Activated CD4-positive, alpha-beta memory T cell treated with anti-CD3 and anti-CD28 coated beads for 36 hours (primary cell): ENCODE results near the gene C20orf202. TPM values are rescaled to one million over a fixed set of nuclear protein-coding genes. Genes with fewer than 3 reads are reported as not detected.
"Not testable (repeated sequence)": the region's sequence is repeated elsewhere in the genome, so short reads cannot be mapped to it uniquely, and the experiment has no call there.

Experiments used
- CTCF ChIA-PET: fragments of 350-600 bp; sonication (Branson Sonifier 250); formaldehyde crosslinking; loops from one replicate; lab custom pipeline; 2021; ENCODE audit warnings: antibody characterized with exemption, inconsistent platforms; lab: Charles Lee
- POLR2A ChIA-PET: fragments of 350-600 bp; sonication (Branson Sonifier 250); formaldehyde crosslinking; loops from one replicate; lab custom pipeline; 2021; ENCODE audit warnings: antibody characterized with exemption; lab: Charles Lee
- DNase-seq: peaks from one replicate; pipeline ENCODE4 v3.0.0-alpha.2; 2020
- H3K27ac Mint-ChIP-seq: one replicate; pipeline ENCODE4 v1.8.0; 2021; ENCODE audit warnings: mixed read lengths
- H3K27me3 Mint-ChIP-seq: one replicate; pipeline ENCODE4 v1.8.0; 2021; ENCODE audit warnings: mixed read lengths
- H3K36me3 Mint-ChIP-seq: one replicate; pipeline ENCODE4 v1.8.0; 2021; ENCODE audit warnings: mixed read lengths
- H3K4me1 Mint-ChIP-seq: one replicate; pipeline ENCODE4 v1.8.0; 2021; ENCODE audit warnings: low read depth, mixed read lengths
- H3K4me3 Mint-ChIP-seq: one replicate; pipeline ENCODE4 v1.8.0; 2021; ENCODE audit warnings: mild to moderate bottlenecking, mixed read lengths
- H3K9me3 Mint-ChIP-seq: one replicate; pipeline ENCODE4 v1.8.0; 2021; ENCODE audit warnings: mixed read lengths
- intact Hi-C: fragments of 100-400 bp; cut with micrococcal nuclease; formaldehyde crosslinking; loops from one replicate; pipeline ENCODE4 v1.15.1; 2023
- total RNA-seq, 2 experiments: library from RNA; stranded (reverse); gene quantifications; one replicate each; pipeline ENCODE4 v1.2.3, GENCODE V29; 2021

The C20orf202 gene
- total RNA-seq, 2 experiments from 2014 or later: not detected

GRCh38 chr20:1232286-1233111 is 29.2 kb downstream of the C20orf202 start:
- Mint-ChIP-seq H3K27ac (no peak overlapping the region), H3K4me1 (no peaks in the 10 kb centered on the region), H3K4me3 (no peak overlapping the region), H3K36me3 (no peaks in the 10 kb centered on the region), H3K27me3 (peaks cover 17% of the 10 kb centered on the region), H3K9me3 (no peaks in the 10 kb centered on the region)
- POLR2A ChIA-PET: no interaction called here
- CTCF ChIA-PET: no interaction called here
- intact Hi-C loops: no loop called here
- DNase-seq: no peak

- no peaks in the 10 kb centered on the region for H3K36me3 Mint-ChIP-seq
- H3K9me3 Mint-ChIP-seq: no peaks in the 10 kb centered on the region
- POLR2A ChIA-PET: no interaction called here
- no peak overlapping the region for H3K4me3 Mint-ChIP-seq
- H3K27me3 Mint-ChIP-seq: peaks cover 9% of the 10 kb centered on the region
- no peaks in the 10 kb centered on the region for H3K4me1 Mint-ChIP-seq
- CTCF ChIA-PET: interaction anchor here (1.3 kb wide), 1 partner anchor 196 kb away, joined by 3 read pairs; no protein-coding TSS in a partner anchor
- no peak overlapping the region for H3K27ac Mint-ChIP-seq
- intact Hi-C loops: no loop called here
- DNase-seq: no peak
Observed at GRCh38 chr20:1240549-1240948, 37.3 kb downstream of the C20orf202 start.

GRCh38 chr20:1241456-1241855 is 38.2 kb downstream of the C20orf202 start:
- Mint-ChIP-seq H3K27ac (no peak overlapping the region), H3K4me3 (no peak overlapping the region), H3K9me3 (no peaks in the 10 kb centered on the region), H3K36me3 (no peaks in the 10 kb centered on the region), H3K27me3 (peaks cover 9% of the 10 kb centered on the region), H3K4me1 (no peaks in the 10 kb centered on the region)
- intact Hi-C loops: no loop called here
- no peak for DNase-seq
- ChIA-PET CTCF (interaction anchor here (1.3 kb wide), 1 partner anchor 195 kb away, joined by 3 read pairs; no protein-coding TSS in a partner anchor), POLR2A (no interaction called here)

GRCh38 chr20:1242099-1242498 is 38.8 kb downstream of the C20orf202 start:
- CTCF ChIA-PET: interaction anchor here (1.0 to 1.3 kb wide), 2 partner anchors 14 to 195 kb away, joined by 3 read pairs; no protein-coding TSS in a partner anchor
- intact Hi-C loops: no loop called here
- POLR2A ChIA-PET: no interaction called here
- H3K9me3 Mint-ChIP-seq: no peaks in the 10 kb centered on the region
- H3K27me3 Mint-ChIP-seq: peaks cover 9% of the 10 kb centered on the region
- H3K4me3 Mint-ChIP-seq: no peak overlapping the region
- H3K36me3 Mint-ChIP-seq: no peaks in the 10 kb centered on the region
- H3K27ac Mint-ChIP-seq: no peak overlapping the region
- no peaks in the 10 kb centered on the region for H3K4me1 Mint-ChIP-seq
- no peak for DNase-seq

DNA sequence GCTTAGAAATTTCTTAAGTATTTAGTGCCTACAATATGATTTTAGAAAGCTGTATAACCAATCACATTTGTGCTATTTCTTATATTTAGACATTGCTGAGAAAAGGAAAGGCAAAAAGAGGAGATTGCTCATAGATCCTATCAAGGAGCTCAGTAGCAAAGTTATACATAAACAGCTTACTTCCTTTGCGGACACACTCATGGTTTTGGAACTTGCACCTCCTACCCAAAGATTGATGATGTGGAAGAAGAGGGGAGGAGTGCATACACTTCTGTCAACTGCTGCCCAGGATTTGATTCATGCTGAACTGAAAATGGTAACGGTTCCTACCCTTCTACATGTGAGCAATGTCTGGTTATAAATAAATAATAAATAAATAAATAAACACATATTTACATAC is 39.3 kb downstream of the C20orf202 start:
- DNase-seq: no peak
- intact Hi-C loops: no loop called here
- H3K27me3 Mint-ChIP-seq: peaks cover 9% of the 10 kb centered on the region
- no peak overlapping the region for H3K4me3 Mint-ChIP-seq
- H3K4me1 Mint-ChIP-seq: no peaks in the 10 kb centered on the region
- H3K36me3 Mint-ChIP-seq: no peaks in the 10 kb centered on the region
- no peak overlapping the region for H3K27ac Mint-ChIP-seq
- no peaks in the 10 kb centered on the region for H3K9me3 Mint-ChIP-seq
- CTCF ChIA-PET: interaction anchor here (1.0 kb wide), 1 partner anchor 15 kb away, joined by 3 read pairs; no protein-coding TSS in a partner anchor
- POLR2A ChIA-PET: no interaction called here

GRCh38 chr20:1245578-1245977 is 42.3 kb downstream of the C20orf202 start:
- Mint-ChIP-seq H3K36me3 (no peaks in the 10 kb centered on the region), H3K4me3 (no peak overlapping the region), H3K9me3 (peaks cover 2% of the 10 kb centered on the region), H3K4me1 (no peaks in the 10 kb centered on the region), H3K27me3 (peaks cover 3% of the 10 kb centered on the region), H3K27ac (no peak overlapping the region)
- intact Hi-C loops: no loop called here
- DNase-seq: no peak
- POLR2A ChIA-PET: no interaction called here
- CTCF ChIA-PET: no interaction called here

GRCh38 chr20:1247689-1248088 is 44.4 kb downstream of the C20orf202 start:
- Mint-ChIP-seq H3K4me3 (no peak overlapping the region), H3K4me1 (peaks cover 6% of the 10 kb centered on the region), H3K27ac (no peak overlapping the region), H3K9me3 (peaks cover 2% of the 10 kb centered on the region), H3K36me3 (no peaks in the 10 kb centered on the region), H3K27me3 (peaks cover 2% of the 10 kb centered on the region)
- CTCF ChIA-PET: no interaction called here
- no peak for DNase-seq
- POLR2A ChIA-PET: no interaction called here
- intact Hi-C loops: loop anchor here (2.0 kb wide), 1 partner anchor 19 kb away; the partner anchor contains the start of gene SNPH

DNA sequence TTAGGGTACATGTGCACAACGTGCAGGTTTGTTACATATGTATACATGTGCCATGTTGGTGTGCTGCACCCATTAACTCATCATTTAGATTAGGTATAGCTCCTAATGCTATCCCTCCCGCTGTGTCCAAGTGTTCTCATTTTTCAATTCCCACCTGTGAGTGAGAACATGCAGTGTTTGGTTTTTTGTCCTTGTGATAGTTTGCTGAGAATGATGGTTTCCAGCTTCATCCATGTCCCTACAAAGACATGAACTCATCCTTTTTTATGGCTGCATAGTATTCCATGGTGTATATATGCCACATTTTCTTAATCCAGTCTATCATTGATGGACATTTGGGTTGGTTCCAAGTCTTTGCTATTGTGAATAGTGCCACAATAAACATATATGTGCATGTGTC is 47.0 kb downstream of the C20orf202 start:
- H3K4me1 Mint-ChIP-seq, intact Hi-C loops, H3K36me3 Mint-ChIP-seq, DNase-seq, H3K27me3 Mint-ChIP-seq, H3K4me3 Mint-ChIP-seq, CTCF ChIA-PET, H3K27ac Mint-ChIP-seq, POLR2A ChIA-PET, H3K9me3 Mint-ChIP-seq: not testable (repeated sequence)

GRCh38 chr20:1252416-1252815 is 49.2 kb downstream of the C20orf202 start:
- H3K9me3 Mint-ChIP-seq: peaks cover 2% of the 10 kb centered on the region
- H3K4me3 Mint-ChIP-seq: no peak overlapping the region
- ChIA-PET CTCF (no interaction called here), POLR2A (no interaction called here)
- H3K27me3 Mint-ChIP-seq: peaks cover 3% of the 10 kb centered on the region
- peaks cover 8% of the 10 kb centered on the region for H3K4me1 Mint-ChIP-seq
- DNase-seq: no peak
- intact Hi-C loops: no loop called here
- no peaks in the 10 kb centered on the region for H3K36me3 Mint-ChIP-seq
- H3K27ac Mint-ChIP-seq: no peak overlapping the region

- Mint-ChIP-seq H3K4me1 (peaks cover 8% of the 10 kb centered on the region), H3K27me3 (peaks cover 3% of the 10 kb centered on the region), H3K36me3 (no peaks in the 10 kb centered on the region), H3K4me3 (no peak overlapping the region), H3K27ac (no peak overlapping the region), H3K9me3 (peaks cover 2% of the 10 kb centered on the region)
- ChIA-PET POLR2A (no interaction called here), CTCF (interaction anchor here (0.8 to 0.9 kb wide), 2 partner anchors 45 to 58 kb away, joined by 3 to 4 read pairs; no protein-coding TSS in a partner anchor)
- intact Hi-C loops: no loop called here
- DNase-seq: no peak
Observed at GRCh38 chr20:1254254-1254653, 51.0 kb downstream of the C20orf202 start.

- Mint-ChIP-seq H3K9me3 (no peaks in the 10 kb centered on the region), H3K36me3 (no peaks in the 10 kb centered on the region), H3K4me1 (peaks cover 8% of the 10 kb centered on the region), H3K27ac (no peak overlapping the region), H3K4me3 (no peak overlapping the region), H3K27me3 (peaks cover 3% of the 10 kb centered on the region)
- intact Hi-C loops: no loop called here
- ChIA-PET POLR2A (no interaction called here), CTCF (no interaction called here)
- DNase-seq: no peak
Observed at GRCh38 chr20:1255675-1256074, 52.4 kb downstream of the C20orf202 start.
